Measurements from ENCODE around the gene TERT. TPM values are rescaled to one million over a fixed set of nuclear protein-coding genes. Genes with fewer than 3 reads are reported as not detected.
"Not testable (repeated sequence)": the region's sequence is repeated elsewhere in the genome, so short reads cannot be mapped to it uniquely, and the experiment has no call there.

Gene TERT
- polyA plus RNA-seq, 1 experiment = not detected

GRCh38 chr5:1332461-1333001 lies 37.7 kb upstream of the TERT start:
- no peak for TF ChIP-seq CTCF (IDR thresholded peaks at IDR 0.05; ENCODE audit: insufficient read depth, low read depth, low read length)
- ChIA-PET CTCF (no interaction called here), POLR2A (no interaction called here)
- Histone ChIP-seq H3K27me3 (ENCODE audit: control insufficient read depth, insufficient read depth, low read length) (no peaks in the 10 kb centered on the region), H3K4me3 (ENCODE audit: low read depth, low read length) (no peak overlapping the region), H3K36me3 (ENCODE audit: control insufficient read depth, insufficient read depth, low read length) (peaks cover 46% of the 10 kb centered on the region)
- no peak for DNase-seq (ENCODE audit: low read depth)

- no peak for DNase-seq (ENCODE audit: low read depth)
- no peaks in the 10 kb centered on the region for H3K27me3 ChIP-seq (ENCODE audit: control insufficient read depth, insufficient read depth, low read length)
- no peak overlapping the region for H3K4me3 ChIP-seq (ENCODE audit: low read depth, low read length)
- H3K36me3 ChIP-seq (ENCODE audit: control insufficient read depth, insufficient read depth, low read length) = peaks cover 41% of the 10 kb centered on the region
- no peak for TF ChIP-seq CTCF (IDR thresholded peaks at IDR 0.05; ENCODE audit: insufficient read depth, low read depth, low read length)
- ChIA-PET POLR2A (no interaction called here), CTCF (no interaction called here)
Observed at GRCh38 chr5:1331861-1332405, 37.1 kb upstream of the TERT start.

GRCh38 chr5:1330847-1331831 lies 36.3 kb upstream of the TERT start:
- Histone ChIP-seq H3K36me3 (ENCODE audit: control insufficient read depth, insufficient read depth, low read length) (peaks cover 35% of the 10 kb centered on the region), H3K4me3 (ENCODE audit: low read depth, low read length) (no peak overlapping the region), H3K27me3 (ENCODE audit: control insufficient read depth, insufficient read depth, low read length) (no peaks in the 10 kb centered on the region)
- DNase-seq (ENCODE audit: low read depth) = no peak
- ChIA-PET CTCF (no interaction called here), POLR2A (no interaction called here)
- no peak for TF ChIP-seq CTCF (IDR thresholded peaks at IDR 0.05; ENCODE audit: insufficient read depth, low read depth, low read length)

- Histone ChIP-seq H3K4me3 (ENCODE audit: low read depth, low read length) (no peak overlapping the region), H3K27me3 (ENCODE audit: control insufficient read depth, insufficient read depth, low read length) (no peaks in the 10 kb centered on the region), H3K36me3 (ENCODE audit: control insufficient read depth, insufficient read depth, low read length) (peaks cover 33% of the 10 kb centered on the region)
- ChIA-PET CTCF (no interaction called here), POLR2A (no interaction called here)
- no peak for DNase-seq (ENCODE audit: low read depth)
- TF ChIP-seq CTCF (IDR thresholded peaks at IDR 0.05; ENCODE audit: insufficient read depth, low read depth, low read length) = no peak
Observed at GRCh38 chr5:1330146-1330846, 35.4 kb upstream of the TERT start.

GRCh38 chr5:1329111-1329579 lies 34.3 kb upstream of the TERT start:
- no peak for DNase-seq (ENCODE audit: low read depth)
- no peak for TF ChIP-seq CTCF (IDR thresholded peaks at IDR 0.05; ENCODE audit: insufficient read depth, low read depth, low read length)
- CTCF ChIA-PET = no interaction called here
- Histone ChIP-seq H3K27me3 (ENCODE audit: control insufficient read depth, insufficient read depth, low read length) (no peaks in the 10 kb centered on the region), H3K36me3 (ENCODE audit: control insufficient read depth, insufficient read depth, low read length) (peaks cover 38% of the 10 kb centered on the region), H3K4me3 (ENCODE audit: low read depth, low read length) (no peak overlapping the region)
- POLR2A ChIA-PET = no interaction called here

- POLR2A ChIA-PET; CTCF ChIA-PET; H3K4me3 ChIP-seq (ENCODE audit: low read depth, low read length); H3K27me3 ChIP-seq (ENCODE audit: control insufficient read depth, insufficient read depth, low read length); DNase-seq (ENCODE audit: low read depth): not testable (repeated sequence)
- H3K36me3 ChIP-seq (ENCODE audit: control insufficient read depth, insufficient read depth, low read length) = peaks cover 38% of the 10 kb centered on the region
Observed at GRCh38 chr5:1328237-1329110, 33.6 kb upstream of the TERT start.

All from BJ (cell line).